ENCODE data around the gene C16orf54. TPM values are rescaled to one million over a fixed set of nuclear protein-coding genes. Genes with fewer than 3 reads are reported as not detected.
"Not testable (repeated sequence)": the region's sequence is repeated elsewhere in the genome, so short reads cannot be mapped to it uniquely, and the experiment has no call there.

The C16orf54 gene
- total and polyA plus RNA-seq, 9 of the 15 experiments (the other 6 are each of a cell fraction or from before 2014, with no cell fraction given) = 0.09 TPM; not detected in 8

GRCh38 chr16:29748760-29749149, 3.0 kb upstream of the C16orf54 start:
- H3K4me2 ChIP-seq (ENCODE audit: insufficient read depth, low read length); H3K4me3 ChIP-seq; H3K27me3 ChIP-seq (ENCODE audit: control insufficient read depth in 2 of 2, insufficient read depth in 2 of 2, low read length in 2 of 2); H3K9me3 ChIP-seq (replicated peaks; ENCODE audit: control insufficient read depth, insufficient read depth, low read depth, low read length); H3K79me2 ChIP-seq (ENCODE audit: control insufficient read depth, insufficient read depth, low read length); in situ Hi-C loops (cut with MboI); DNase-seq (ENCODE audit: extremely low read depth in 1 of 4, low spot score in 3 of 4); intact Hi-C loops (cut with micrococcal nuclease); H3K9ac ChIP-seq (ENCODE audit: insufficient read depth in 1 of 2, low read depth in 2 of 2, low read length in 2 of 2); FAIRE-seq; BruUV-seq (replicated peaks); H4K20me1 ChIP-seq (replicated peaks; ENCODE audit: control insufficient read depth, insufficient read depth, low read length); CTCF ChIA-PET (ENCODE audit: low intra/inter-chr PET ratio); H3K9me1 ChIP-seq (ENCODE audit: control insufficient read depth, insufficient read depth, low read length); H2AFZ ChIP-seq (ENCODE audit: low read depth, low read length); H3K36me3 ChIP-seq (ENCODE audit: control insufficient read depth, insufficient read depth, low read length); H3K27ac ChIP-seq (ENCODE audit: extremely low read depth, low read depth, low read length); ATAC-seq: not testable (repeated sequence)
- WGBS (ENCODE audit: insufficient coverage, low coverage, missing lambda C conversion rate) = 67% methylated on average over 4 of the region's 4 CpGs
- TF ChIP-seq NFYB (IDR thresholded peaks at IDR 0.05; ENCODE audit: extremely low read depth, insufficient read length) = peak; percentile 71
- H3K4me1 ChIP-seq (replicated peaks in 1 of 2; ENCODE audit: control insufficient read depth in 2 of 2, insufficient read depth in 2 of 2, low read length in 2 of 2) = peaks cover 0 to 18% of the 10 kb centered on the region in 2 experiments; a peak in 3 of 5 replicates
- POLR2A ChIA-PET = interaction anchor here (0.6 to 1.0 kb wide), 2 partner anchors 10 to 128 kb away, joined by 3 read pairs; no protein-coding TSS in a partner anchor

GRCh38 chr16:29747947-29748759, 2.4 kb upstream of the C16orf54 start:
- DNase-seq (ENCODE audit: extremely low read depth in 1 of 4, low spot score in 3 of 4) (no peak), FAIRE-seq (no peak), ATAC-seq (no peak)
- Histone ChIP-seq H3K27ac (ENCODE audit: extremely low read depth, low read depth, low read length) (no peak overlapping the region), H3K36me3 (ENCODE audit: control insufficient read depth, insufficient read depth, low read length) (no peaks in the 10 kb centered on the region), H3K9me3 (replicated peaks; ENCODE audit: control insufficient read depth, insufficient read depth, low read depth, low read length) (0 out of 2 replicates have a peak, but pooled peaks cover 2% of the 10 kb centered on the region), H3K9ac (ENCODE audit: insufficient read depth in 1 of 2, low read depth in 2 of 2, low read length in 2 of 2) (no peak overlapping the region), H3K27me3 (ENCODE audit: control insufficient read depth in 2 of 2, insufficient read depth in 2 of 2, low read length in 2 of 2) (no peaks in the 10 kb centered on the region), H3K4me1 (replicated peaks in 1 of 2; ENCODE audit: control insufficient read depth in 2 of 2, insufficient read depth in 2 of 2, low read length in 2 of 2) (peaks cover 0 to 18% of the 10 kb centered on the region in 2 experiments; a peak in 3 of 5 replicates), H3K4me3 (no peak overlapping the region), H2AFZ (ENCODE audit: low read depth, low read length) (no peak overlapping the region), H4K20me1 (replicated peaks; ENCODE audit: control insufficient read depth, insufficient read depth, low read length) (no peaks in the 10 kb centered on the region), H3K9me1 (ENCODE audit: control insufficient read depth, insufficient read depth, low read length) (no peaks in the 10 kb centered on the region), H3K4me2 (ENCODE audit: insufficient read depth, low read length) (no peak overlapping the region), H3K79me2 (ENCODE audit: control insufficient read depth, insufficient read depth, low read length) (no peaks in the 10 kb centered on the region)
- intact Hi-C loops (cut with micrococcal nuclease) = no loop called here
- 76% methylated on average over 21 of the region's 30 CpGs for WGBS (ENCODE audit: insufficient coverage, low coverage, missing lambda C conversion rate)
- in situ Hi-C loops (cut with MboI) = no loop called here
- BruUV-seq (replicated peaks) = no TSS peak
- ChIA-PET CTCF (ENCODE audit: low intra/inter-chr PET ratio) (no interaction called here), POLR2A (interaction anchor here (0.6 to 1.0 kb wide), 3 partner anchors 9 to 129 kb away, joined by 3 read pairs; no protein-coding TSS in a partner anchor)
- TF ChIP-seq, protein P1, sequence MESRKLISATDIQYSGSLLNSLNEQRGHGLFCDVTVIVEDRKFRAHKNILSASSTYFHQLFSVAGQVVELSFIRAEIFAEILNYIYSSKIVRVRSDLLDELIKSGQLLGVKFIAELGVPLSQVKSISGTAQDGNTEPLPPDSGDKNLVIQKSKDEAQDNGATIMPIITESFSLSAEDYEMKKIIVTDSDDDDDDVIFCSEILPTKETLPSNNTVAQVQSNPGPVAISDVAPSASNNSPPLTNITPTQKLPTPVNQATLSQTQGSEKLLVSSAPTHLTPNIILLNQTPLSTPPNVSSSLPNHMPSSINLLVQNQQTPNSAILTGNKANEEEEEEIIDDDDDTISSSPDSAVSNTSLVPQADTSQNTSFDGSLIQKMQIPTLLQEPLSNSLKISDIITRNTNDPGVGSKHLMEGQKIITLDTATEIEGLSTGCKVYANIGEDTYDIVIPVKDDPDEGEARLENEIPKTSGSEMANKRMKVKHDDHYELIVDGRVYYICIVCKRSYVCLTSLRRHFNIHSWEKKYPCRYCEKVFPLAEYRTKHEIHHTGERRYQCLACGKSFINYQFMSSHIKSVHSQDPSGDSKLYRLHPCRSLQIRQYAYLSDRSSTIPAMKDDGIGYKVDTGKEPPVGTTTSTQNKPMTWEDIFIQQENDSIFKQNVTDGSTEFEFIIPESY (CRISPR knock-in tag; IDR thresholded peaks at IDR 0.05) = peak; percentile 74; the same call in 1 of the 2 replicates
- TF ChIP-seq, protein P2, sequence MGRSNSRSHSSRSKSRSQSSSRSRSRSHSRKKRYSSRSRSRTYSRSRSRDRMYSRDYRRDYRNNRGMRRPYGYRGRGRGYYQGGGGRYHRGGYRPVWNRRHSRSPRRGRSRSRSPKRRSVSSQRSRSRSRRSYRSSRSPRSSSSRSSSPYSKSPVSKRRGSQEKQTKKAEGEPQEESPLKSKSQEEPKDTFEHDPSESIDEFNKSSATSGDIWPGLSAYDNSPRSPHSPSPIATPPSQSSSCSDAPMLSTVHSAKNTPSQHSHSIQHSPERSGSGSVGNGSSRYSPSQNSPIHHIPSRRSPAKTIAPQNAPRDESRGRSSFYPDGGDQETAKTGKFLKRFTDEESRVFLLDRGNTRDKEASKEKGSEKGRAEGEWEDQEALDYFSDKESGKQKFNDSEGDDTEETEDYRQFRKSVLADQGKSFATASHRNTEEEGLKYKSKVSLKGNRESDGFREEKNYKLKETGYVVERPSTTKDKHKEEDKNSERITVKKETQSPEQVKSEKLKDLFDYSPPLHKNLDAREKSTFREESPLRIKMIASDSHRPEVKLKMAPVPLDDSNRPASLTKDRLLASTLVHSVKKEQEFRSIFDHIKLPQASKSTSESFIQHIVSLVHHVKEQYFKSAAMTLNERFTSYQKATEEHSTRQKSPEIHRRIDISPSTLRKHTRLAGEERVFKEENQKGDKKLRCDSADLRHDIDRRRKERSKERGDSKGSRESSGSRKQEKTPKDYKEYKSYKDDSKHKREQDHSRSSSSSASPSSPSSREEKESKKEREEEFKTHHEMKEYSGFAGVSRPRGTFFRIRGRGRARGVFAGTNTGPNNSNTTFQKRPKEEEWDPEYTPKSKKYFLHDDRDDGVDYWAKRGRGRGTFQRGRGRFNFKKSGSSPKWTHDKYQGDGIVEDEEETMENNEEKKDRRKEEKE (IDR thresholded peaks at IDR 0.05; ENCODE audit: borderline replicate concordance in 1 of 2, control insufficient read depth in 1 of 2, low read depth in 2 of 2, low read length in 1 of 2) = no peak
- TF ChIP-seq ARHGAP35 (IDR thresholded peaks at IDR 0.05; ENCODE audit: partially characterized antibody) = no peak
- TF ChIP-seq CTCF (IDR thresholded peaks at IDR 0.05 in 2 of 3, conservative IDR thresholded peaks at IDR 0.05 in 1 of 3; ENCODE audit: insufficient read depth in 2 of 3, low read depth in 1 of 3, low read length in 3 of 3) = no peak
